Activated gamma-delta T cell treated with Interleukin-2 at 50 U/mL for 16 hours (primary cell): Measurements from ENCODE around the gene NCAPG2.

ENCODE experiments used
- DNase-seq: peaks from one replicate; pipeline ENCODE4 v3.0.0-alpha.2; 2020

The NCAPG2 gene

GRCh38 chr7:158623241-158623640 lies 81.4 kb downstream of the NCAPG2 start:
- DNase-seq = no peak

GRCh38 chr7:158620839-158621441 lies 83.7 kb downstream of the NCAPG2 start:
- no peak for DNase-seq

- DNase-seq = no peak
Measured at GRCh38 chr7:158620418-158620817, 84.2 kb downstream of the NCAPG2 start.

GRCh38 chr7:158618745-158619140 lies 85.9 kb downstream of the NCAPG2 start:
- no peak for DNase-seq

GRCh38 chr7:158617737-158618128 lies 86.9 kb downstream of the NCAPG2 start:
- no peak for DNase-seq

GRCh38 chr7:158616050-158616449 lies 88.6 kb downstream of the NCAPG2 start:
- no peak for DNase-seq

- no peak for DNase-seq
Measured at GRCh38 chr7:158614700-158615099, 89.9 kb downstream of the NCAPG2 start.

GRCh38 chr7:158613481-158613880 lies 91.1 kb downstream of the NCAPG2 start:
- DNase-seq = no peak

- DNase-seq = no peak
Measured at GRCh38 chr7:158612546-158612945, 92.1 kb downstream of the NCAPG2 start.

GRCh38 chr7:158611541-158611940 lies 93.1 kb downstream of the NCAPG2 start:
- DNase-seq = no peak

- DNase-seq = no peak
Measured at GRCh38 chr7:158609313-158609974, 95.2 kb downstream of the NCAPG2 start.

- DNase-seq = no peak
Measured at GRCh38 chr7:158607563-158607962, 97.0 kb downstream of the NCAPG2 start.

GRCh38 chr7:158606671-158607424 lies 97.8 kb downstream of the NCAPG2 start:
- DNase-seq = no peak

- no peak for DNase-seq
Measured at GRCh38 chr7:158606129-158606528, 98.5 kb downstream of the NCAPG2 start.

GRCh38 chr7:158603773-158604755 lies 100.5 kb downstream of the NCAPG2 start:
- no peak for DNase-seq

- DNase-seq = no peak
Measured at GRCh38 chr7:158602905-158603772, 101.5 kb downstream of the NCAPG2 start.

GRCh38 chr7:158602041-158602440 lies 102.6 kb downstream of the NCAPG2 start:
- DNase-seq = no peak

- no peak for DNase-seq
Measured at GRCh38 chr7:158601090-158601489, 103.5 kb downstream of the NCAPG2 start.

- DNase-seq = no peak
Measured at GRCh38 chr7:158596745-158597144, 107.9 kb downstream of the NCAPG2 start.

- no peak for DNase-seq
Measured at GRCh38 chr7:158596309-158596708, 108.3 kb downstream of the NCAPG2 start.

- DNase-seq = no peak
Measured at GRCh38 chr7:158595068-158595467, 109.5 kb downstream of the NCAPG2 start.

- DNase-seq = no peak
Measured at GRCh38 chr7:158592541-158592940, 112.1 kb downstream of the NCAPG2 start.
